ENCODE measurements around the gene C10orf62.
"Not testable (repeated sequence)": the region's sequence is repeated elsewhere in the genome, so short reads cannot be mapped to it uniquely, and the experiment has no call there.

The C10orf62 gene

DNA sequence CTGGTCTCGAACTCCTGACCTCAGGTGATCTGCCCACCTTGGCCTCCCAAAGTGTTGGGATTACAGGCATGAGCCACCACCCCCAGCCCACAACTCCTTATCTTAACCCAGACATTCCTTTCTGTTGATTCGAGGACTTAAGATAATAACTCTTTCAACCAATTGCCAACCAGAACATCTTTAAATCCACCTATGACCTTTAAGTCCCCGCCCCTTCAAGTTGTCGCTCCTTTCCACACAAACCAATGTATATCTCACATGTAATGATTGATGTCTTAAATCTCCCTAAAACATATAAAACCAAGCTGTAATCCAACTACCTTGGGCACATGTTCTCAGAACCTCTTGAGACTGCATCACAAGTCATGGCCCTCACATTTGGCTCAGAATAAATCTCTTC lies 24.7 kb upstream of the C10orf62 start:
- no peak for DNase-seq (ENCODE audit: low read depth in 3 of 3)

- no peak for DNase-seq (ENCODE audit: low read depth in 3 of 3)
Measured at GRCh38 chr10:97566336-97566996, 23.1 kb upstream of the C10orf62 start.

- no peak for DNase-seq (ENCODE audit: low read depth in 3 of 3)
Measured at GRCh38 chr10:97567891-97568290, 21.6 kb upstream of the C10orf62 start.

DNA sequence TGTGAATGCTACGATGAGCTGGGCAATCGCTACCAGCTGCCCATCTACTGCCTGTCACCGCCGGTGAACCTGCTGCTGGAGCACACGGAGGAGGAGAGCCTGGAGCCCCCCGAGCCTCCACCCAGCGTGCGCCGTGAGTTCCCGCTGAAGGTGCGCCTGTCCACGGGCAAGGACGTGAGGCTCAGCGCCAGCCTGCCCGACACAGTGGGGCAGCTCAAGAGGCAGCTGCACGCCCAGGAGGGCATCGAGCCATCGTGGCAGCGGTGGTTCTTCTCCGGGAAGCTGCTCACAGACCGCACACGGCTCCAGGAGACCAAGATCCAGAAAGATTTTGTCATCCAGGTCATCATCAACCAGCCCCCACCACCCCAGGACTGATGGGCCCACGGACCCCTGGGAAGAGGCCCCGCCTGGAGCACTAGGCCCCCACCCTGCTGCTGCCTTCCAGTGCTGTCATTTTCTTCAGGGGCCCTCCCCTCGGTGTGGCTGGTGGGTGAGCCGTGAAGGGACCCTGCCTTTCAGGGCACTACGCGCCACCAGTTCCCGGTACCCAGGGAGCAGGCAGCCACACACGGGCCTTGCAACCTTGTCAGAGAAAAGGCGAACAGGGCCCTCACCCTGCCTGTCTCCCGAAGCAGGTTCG lies 19.3 kb upstream of the C10orf62 start:
- no peak for DNase-seq (ENCODE audit: low read depth in 3 of 3)

DNA sequence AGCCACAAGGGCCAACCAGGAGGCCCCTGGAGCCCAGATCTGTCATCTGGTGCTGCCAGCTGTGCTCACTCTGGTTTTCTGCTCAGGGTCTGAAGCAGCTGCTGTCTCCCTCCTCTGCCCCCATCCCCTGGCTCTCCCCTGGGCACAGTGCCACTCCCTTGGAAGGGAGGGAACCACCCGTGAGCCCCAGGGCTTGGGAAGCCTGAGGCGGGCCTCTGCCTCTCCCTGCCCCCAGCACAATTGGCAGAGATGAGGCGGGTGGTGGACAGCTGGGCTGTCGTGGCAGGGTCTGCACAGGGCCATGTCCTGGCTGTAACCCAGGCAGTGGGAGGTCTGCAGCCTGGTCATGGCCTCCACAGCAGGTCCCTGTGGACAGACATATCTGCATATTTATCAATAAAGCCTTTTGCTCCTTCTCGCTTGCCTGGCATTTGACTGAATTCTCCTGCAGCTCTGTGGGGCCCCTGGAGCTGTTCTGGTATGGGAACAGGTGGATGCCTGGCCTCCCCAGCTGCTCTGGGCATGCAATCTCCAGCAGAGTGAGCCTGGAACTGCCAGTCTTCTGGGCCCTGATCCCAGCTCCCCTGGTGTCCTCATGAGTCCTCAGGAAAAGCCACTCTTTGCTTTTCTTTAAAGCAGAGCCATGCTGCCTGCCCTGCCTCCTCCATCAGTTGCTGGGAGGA lies 18.6 kb upstream of the C10orf62 start:
- no peak for DNase-seq (ENCODE audit: low read depth in 3 of 3)

GRCh38 chr10:97571622-97572021 lies 17.9 kb upstream of the C10orf62 start:
- no peak for DNase-seq (ENCODE audit: low read depth in 3 of 3)

DNA sequence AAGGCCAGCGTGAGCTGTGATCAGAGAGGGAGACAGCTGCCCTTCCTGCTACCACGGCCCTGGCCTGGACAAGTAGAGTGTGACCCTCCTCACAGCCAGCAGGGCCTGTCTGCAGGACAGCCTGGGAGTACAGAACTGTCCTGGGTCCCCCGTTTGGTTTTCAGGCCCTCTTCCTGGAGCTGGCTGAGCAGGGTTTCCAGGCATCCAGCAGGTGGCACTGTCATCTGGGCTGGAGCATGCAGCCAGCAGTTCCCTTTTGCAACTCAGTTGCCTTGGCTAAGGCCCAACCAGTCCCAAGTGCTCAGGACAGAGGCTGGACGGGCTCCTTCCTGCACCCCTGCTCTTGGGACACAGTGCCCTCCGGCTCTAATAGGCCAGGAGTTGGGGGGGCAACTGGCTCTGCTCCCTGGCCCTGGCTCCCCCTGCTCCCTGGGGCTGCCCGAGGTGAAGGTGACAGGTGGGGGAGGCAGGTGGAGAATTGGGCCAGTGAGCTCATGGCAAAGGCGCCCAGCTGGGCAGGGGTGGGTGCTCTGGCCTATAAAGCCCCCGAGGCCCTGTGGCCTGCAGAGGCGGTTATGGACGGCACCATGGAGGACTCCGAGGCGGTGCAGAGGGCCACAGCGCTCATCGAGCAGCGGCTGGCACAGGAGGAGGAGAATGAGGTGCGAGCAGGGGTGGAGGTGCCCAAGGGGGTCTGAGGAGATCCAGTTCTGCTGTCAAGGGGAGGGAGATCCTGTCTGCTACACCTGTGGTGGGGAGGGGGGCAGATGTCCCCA lies 17.1 kb upstream of the C10orf62 start, which contains the start of gene ANKRD2:
Gene ANKRD2, plus strand, starts transcription at position 566 of the 776 bp plus-strand sequence. Its CDS starts 10 bp downstream, at position 576.
- DNase-seq (ENCODE audit: low read depth in 3 of 3) = peak; percentile 25 to 55 (median 28)

DNA sequence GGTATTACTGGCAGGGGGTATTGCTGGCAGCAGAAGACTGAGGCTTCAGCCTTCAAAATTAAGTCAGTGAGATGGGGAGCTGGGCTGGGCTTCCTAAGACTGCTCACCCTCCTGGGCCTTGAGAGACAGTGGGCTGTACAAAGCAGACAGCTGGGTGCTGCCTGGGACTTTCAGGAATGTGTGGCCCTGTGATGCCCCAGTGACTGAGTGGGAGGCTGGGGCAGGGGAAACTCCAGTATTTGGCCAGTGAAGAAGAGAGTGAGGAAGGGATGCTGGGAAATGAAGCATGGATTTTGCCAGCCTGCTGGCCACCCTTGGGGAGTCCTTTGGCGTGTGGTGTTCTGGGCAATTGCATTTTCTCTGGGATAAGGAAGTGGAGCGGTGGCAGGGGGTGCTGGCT lies 16.5 kb upstream of the C10orf62 start:
- no peak for DNase-seq (ENCODE audit: low read depth in 3 of 3)

DNA sequence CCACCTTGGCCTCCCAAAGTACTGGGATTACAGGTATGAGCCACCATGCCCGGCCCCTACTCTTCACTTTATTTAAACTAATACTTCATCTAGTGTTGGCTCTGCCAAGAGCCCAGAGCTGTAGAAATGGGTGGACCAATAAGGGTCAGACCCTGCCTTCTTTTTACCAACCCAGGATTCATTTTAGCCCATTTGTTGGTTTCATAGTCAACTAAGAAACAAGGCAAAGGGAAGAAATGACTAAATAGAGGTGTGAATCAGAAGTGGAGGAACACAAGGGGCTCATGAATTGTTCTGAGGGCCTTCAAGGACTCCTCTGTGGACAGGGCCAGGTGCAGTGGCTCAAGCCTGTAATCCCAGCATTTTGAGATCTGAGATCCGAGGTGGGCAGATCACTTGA lies 15.8 kb upstream of the C10orf62 start:
- DNase-seq (ENCODE audit: low read depth in 3 of 3) = no peak

DNA sequence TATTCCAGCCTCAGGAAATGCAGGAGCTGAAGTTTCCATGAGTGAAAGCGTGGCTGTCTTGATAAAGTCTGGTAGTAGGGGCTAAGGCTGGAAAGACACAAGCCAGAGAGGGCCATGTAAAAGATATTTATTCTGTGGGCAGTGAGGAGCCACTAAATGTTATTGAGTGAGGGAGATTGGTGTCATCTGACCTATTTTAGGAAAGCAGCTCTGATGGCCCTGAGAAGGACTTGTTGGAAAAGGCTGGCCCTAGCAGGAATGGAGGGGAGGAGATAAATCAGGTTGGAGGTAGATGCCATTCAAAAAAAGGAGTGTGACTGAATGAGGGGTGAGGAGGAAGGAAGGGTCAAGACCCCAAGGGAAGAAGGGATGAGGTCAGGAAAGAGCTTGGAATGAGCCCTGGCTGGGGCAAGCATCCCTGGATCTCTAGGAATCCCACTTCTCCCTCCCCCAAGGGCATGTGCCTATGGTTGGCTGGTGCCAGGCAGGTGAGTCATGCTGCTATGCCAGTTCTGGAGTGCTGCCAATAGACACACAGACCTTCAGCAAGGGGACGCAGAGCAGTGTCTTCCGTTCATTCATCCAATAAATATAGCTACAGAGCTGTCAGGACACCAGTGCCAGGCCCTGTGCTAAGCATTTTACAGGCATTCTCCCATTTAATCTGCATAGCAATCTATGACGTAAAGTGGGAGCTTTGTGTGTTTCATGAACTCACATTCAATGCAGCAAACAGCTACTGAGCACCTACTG lies 15.0 kb upstream of the C10orf62 start:
- DNase-seq (ENCODE audit: low read depth in 3 of 3) = no peak

DNA sequence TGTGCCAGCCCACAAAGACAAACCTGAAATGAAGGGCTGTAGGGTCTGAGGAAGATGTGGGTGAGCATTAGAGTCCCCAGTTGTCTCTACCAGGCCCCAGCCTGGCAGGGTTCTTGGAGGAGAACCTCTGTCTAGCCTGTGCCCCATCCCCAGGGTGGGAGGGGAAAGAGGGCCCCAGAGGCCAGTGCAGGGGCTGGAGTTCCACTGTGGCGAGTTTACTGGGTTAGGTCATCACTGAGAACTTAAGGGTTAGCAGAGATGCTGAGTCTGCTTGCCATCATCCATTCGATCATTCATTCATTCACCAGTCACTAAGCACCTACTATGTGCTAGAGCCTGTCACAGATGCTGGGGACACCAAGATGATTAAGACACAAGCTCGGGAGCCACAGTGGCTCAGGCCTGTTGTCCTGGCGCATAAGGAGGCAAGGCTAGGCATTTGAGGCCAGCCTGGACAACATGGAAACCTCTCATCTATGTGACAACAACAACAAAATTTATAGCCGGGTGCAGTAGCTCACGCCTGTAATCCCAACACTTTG lies 14.3 kb upstream of the C10orf62 start:
- DNase-seq (ENCODE audit: low read depth in 3 of 3) = no peak

DNA sequence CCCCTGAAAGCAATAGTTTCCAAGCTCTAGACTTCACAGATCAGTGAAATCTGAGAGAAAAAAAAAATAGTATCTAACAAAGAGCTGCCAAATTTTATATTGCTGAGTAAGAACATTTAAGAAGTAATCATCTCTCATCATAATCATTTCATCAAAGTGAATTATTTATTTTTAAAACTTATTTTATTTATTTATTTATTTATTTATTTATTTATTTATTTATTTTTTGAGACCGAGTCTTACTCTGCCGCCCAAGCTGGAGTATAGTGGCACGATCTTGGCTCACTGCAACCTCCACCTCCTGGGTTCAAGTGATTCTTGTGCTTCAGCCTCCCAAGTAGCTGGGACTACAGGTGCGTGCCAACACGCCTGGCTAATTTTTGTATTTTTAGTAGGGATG lies 13.0 kb upstream of the C10orf62 start:
- not testable (repeated sequence) for DNase-seq (ENCODE audit: low read depth in 3 of 3)

DNA sequence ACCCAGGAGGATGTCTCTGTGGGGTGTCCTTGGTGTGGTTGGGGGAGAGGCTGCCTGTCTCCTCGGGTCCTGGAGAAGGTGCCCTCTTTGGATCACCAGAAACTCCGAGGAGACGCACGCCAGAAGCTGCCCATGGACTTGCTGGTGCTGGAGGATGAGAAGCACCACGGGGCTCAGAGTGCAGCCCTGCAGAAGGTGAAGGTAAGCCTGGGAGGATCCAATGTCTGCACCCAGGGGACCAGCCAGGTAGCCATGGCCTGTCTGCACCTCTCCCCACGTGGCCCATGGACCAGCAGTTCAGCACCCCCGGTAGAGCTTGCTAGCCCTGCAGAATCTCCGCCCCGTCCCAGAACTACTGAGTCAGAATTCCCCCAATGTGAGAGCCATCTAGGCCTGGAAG lies 11.8 kb upstream of the C10orf62 start:
- no peak for DNase-seq (ENCODE audit: low read depth in 3 of 3)

DNA sequence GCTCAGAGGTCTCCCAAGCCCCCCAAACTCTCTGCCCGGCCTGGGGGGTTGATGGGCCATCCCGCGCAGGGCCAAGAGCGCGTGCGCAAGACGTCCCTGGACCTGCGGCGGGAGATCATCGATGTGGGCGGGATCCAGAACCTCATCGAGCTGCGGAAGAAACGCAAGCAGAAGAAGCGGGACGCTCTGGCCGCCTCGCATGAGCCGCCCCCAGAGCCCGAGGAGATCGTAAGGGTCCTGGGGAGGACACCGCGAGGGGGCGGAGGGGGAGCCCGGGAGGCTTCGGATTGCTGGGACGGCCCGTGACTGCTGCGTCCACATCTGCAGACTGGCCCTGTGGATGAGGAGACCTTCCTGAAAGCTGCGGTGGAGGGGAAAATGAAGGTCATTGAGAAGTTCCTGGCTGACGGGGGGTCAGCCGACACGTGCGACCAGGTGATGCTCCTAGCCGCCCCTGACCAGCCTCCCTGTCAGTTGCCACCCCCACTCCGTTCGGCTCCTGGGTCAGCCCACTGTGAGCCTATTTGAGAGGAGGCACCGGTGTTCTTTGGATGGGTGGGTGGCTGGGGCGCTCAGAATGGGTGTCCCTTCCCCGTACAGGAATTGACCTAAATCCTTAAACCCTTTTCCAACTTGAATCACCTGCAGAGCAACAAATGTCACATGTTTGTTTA lies 11.2 kb upstream of the C10orf62 start:
- DNase-seq (ENCODE audit: low read depth in 3 of 3) = no peak

DNA sequence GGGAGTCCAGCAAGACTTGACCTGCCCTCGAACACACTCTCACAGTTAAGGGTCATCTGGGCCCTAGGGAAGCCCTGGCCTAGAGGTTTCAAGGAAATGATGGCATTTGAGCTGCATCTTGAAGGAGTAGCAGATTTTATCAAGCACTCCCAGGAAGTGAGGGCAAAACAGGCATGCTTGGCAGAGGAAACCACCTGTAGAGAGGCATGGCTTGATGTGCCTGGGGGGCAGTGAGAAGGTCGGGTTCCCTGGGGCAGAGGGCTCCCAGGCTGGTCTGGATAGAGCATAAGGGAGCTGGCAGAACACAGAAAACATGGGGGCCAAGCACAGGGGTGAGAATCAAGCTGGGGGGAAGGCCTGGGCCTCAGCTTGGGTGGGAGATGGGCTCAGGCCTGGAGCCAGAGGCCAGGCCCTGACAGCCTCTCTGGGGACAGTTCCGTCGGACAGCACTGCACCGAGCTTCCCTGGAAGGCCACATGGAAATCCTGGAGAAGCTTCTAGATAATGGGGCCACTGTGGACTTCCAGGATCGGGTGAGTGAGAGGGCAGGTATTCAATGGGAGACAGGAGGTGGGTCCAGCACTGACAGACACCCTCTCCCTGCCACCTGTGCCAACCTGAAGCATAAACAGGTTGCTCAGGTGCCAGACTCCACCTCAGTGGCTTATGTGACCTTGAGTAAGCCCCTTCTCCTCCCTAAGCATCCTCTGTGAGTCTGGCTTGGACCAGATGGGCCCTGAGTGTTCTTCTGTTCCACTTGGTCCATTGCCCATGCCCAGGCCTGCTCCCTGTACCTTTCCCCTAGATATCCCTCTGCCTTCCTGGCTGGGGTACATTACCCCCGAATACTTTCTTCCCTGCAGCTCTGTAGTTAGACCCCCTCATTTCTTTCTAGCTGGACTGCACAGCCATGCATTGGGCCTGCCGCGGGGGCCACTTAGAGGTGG lies 8.8 kb upstream of the C10orf62 start:
- DNase-seq (ENCODE audit: low read depth in 3 of 3) = no peak

GRCh38 chr10:97582169-97582568 lies 7.4 kb upstream of the C10orf62 start:
- DNase-seq (ENCODE audit: low read depth in 3 of 3) = no peak

DNA sequence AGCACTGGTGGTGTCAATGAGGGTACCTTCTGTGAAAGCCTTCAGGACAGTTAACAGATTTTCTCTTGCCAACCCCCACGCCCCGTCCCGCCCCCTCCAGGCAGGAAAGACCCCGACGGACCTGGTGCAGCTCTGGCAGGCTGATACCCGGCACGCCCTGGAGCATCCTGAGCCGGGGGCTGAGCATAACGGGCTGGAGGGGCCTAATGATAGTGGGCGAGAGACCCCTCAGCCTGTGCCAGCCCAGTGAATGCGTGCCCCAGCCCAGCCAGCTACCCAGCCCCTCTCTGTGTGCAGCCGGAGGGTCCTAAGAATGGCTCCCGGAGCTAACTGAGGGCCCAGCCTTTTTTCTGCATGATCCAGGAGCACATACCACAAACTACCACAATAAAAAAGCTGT lies 6.0 kb upstream of the C10orf62 start:
- DNase-seq (ENCODE audit: low read depth in 3 of 3) = no peak

- DNase-seq (ENCODE audit: low read depth in 3 of 3) = no peak
Measured at GRCh38 chr10:97584060-97584797, 5.3 kb upstream of the C10orf62 start, which contains the start of gene HOGA1. Gene HOGA1 (plus strand): TSS chr10:97584389. CDS start chr10:97584704, 315 bp downstream.
